ENCODE results near the gene AGBL1. TPM values are rescaled to one million over a fixed set of nuclear protein-coding genes. Genes with fewer than 3 reads are reported as not detected.
"Not testable (repeated sequence)": the region's sequence is repeated elsewhere in the genome, so short reads cannot be mapped to it uniquely, and the experiment has no call there.

Gene AGBL1
- total and polyA plus RNA-seq, 2 donors, result 1.5 TPM; not detected in 1

DNA sequence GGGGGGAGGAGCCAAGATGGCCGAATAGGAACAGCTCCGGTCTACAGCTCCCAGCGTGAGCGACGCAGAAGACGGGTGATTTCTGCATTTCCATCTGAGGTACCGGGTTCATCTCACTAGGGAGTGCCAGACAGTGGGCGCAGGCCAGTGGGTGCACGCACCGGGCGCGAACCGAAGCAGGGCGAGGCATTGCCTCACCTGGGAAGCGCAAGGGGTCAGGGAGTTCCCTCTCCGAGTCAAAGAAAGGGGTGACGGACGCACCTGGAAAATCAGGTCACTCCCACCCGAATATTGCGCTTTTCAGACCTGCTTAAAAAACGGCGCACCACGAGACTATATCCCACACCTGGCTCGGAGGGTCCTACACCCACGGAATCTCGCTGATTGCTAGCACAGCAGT is 448.4 kb downstream of the AGBL1 start:
- not testable (repeated sequence) for H3K27ac ChIP-seq (ENCODE audit: low read depth); DNase-seq (ENCODE audit: extremely low spot score); H3K4me3 ChIP-seq (ENCODE audit: low read depth, low read length); H3K36me3 ChIP-seq (ENCODE audit: insufficient read depth); H3K4me1 ChIP-seq (ENCODE audit: insufficient read depth)
- WGBS, result 85% methylated on average over 26 of the region's 26 CpGs

DNA sequence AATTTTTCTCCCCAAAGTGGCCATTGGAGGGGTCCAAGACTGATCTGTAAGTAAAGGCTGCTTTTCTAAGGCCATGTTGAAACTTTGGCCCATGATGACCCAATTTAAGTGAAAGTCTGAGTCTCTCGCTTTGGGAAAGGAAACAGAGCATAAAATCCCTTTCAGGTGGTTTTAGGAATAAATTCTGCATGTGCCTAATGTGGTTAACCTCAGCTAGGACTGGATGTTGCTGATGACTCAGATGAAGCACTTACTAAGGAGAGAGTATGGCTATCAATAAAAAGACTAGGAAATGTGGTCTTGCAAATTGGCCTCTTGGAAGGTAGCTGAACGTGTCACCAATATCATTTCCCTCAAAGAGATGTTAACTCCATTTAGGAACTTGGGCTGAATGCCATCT is 458.5 kb downstream of the AGBL1 start:
- H3K27ac ChIP-seq (ENCODE audit: low read depth), result no peak overlapping the region
- no peak for DNase-seq (ENCODE audit: extremely low spot score)
- no peaks in the 10 kb centered on the region for H3K4me1 ChIP-seq (ENCODE audit: insufficient read depth)
- no peak overlapping the region for H3K4me3 ChIP-seq (ENCODE audit: low read depth, low read length)
- H3K36me3 ChIP-seq (ENCODE audit: insufficient read depth), result no peaks in the 10 kb centered on the region
- WGBS, result 85% methylated on average over 2 of the region's 2 CpGs

DNA sequence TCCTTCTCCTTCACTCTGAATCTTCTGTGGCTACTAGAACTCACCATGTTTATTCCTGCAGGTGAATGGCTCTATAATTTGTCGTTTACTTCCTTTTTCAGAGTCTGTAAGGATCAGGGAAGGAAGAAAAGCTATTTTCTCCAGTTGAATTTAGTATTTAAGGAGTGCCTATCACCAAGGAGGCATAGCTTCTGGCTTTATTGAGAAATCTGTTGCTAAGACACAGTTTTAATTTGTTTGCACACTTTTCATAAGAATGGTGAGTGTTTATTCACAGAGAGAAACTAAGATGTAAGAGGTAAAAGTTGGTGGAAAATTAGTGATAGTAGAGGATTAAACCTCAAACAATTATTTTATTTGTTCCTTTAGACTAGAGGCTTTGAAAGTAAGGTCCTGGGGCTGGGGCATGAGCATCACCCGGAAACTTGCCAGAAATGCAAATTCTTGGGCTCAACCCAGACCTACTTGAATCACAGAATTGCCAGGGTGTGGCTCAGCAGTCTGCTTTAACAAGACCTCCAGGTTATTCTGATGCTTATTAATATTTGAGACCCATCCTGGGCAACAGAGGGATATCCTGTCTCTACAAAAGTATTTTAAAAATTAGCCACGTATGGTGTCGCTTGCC is 461.3 kb downstream of the AGBL1 start:
- no peak for DNase-seq (ENCODE audit: extremely low spot score)
- Histone ChIP-seq H3K36me3 (ENCODE audit: insufficient read depth) (no peaks in the 10 kb centered on the region), H3K27ac (ENCODE audit: low read depth) (no peak overlapping the region), H3K4me1 (ENCODE audit: insufficient read depth) (no peaks in the 10 kb centered on the region), H3K4me3 (ENCODE audit: low read depth, low read length) (no peak overlapping the region)
- 64% methylated on average over 4 of the region's 4 CpGs for WGBS

DNA sequence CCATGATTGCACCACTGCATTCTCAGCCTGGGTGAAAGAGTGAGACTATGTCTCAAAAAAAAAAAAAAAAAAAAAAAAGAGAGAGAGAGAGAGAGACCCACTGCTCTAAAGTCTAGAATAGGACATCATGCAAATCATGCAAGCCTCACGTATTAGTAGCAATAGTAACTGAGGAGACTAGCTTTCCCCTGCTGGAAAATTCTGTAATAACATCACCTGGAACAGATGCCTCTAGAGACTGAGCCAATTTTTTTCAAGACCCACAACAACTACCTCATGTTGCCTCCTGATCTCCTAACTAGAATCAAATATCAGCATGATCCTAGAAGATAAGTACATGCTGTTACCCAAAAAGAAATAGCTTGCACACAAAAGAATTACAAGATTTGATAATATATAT is 461.9 kb downstream of the AGBL1 start:
- DNase-seq (ENCODE audit: extremely low spot score), result no peak
- Histone ChIP-seq H3K4me3 (ENCODE audit: low read depth, low read length) (no peak overlapping the region), H3K36me3 (ENCODE audit: insufficient read depth) (no peaks in the 10 kb centered on the region), H3K4me1 (ENCODE audit: insufficient read depth) (no peaks in the 10 kb centered on the region), H3K27ac (ENCODE audit: low read depth) (no peak overlapping the region)
- 57% methylated on average over 1 of the region's 1 CpG for WGBS

DNA sequence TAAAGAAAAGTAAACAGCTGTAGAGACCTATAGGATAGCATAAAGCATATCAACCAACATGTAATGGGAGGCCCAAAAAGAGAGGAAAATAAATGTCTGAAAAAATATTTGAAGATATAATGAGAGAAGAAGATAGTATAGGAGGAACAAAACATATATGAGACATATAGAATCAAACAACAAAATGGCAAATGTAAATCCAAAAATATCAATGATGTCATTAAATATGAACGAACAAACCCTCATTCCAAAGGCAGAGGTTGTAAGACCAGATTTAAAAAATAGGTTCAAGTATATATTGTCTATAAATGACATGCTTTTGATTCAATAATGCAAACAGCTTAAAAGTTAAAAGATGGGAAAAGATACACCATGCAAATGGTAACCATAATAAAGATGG is 470.4 kb downstream of the AGBL1 start:
- no peaks in the 10 kb centered on the region for H3K36me3 ChIP-seq (ENCODE audit: insufficient read depth)
- H3K27ac ChIP-seq (ENCODE audit: low read depth), result no peak overlapping the region
- no peak overlapping the region for H3K4me3 ChIP-seq (ENCODE audit: low read depth, low read length)
- 78% methylated on average over 1 of the region's 1 CpG for WGBS
- H3K4me1 ChIP-seq (ENCODE audit: insufficient read depth), result no peaks in the 10 kb centered on the region
- no peak for DNase-seq (ENCODE audit: extremely low spot score)

DNA sequence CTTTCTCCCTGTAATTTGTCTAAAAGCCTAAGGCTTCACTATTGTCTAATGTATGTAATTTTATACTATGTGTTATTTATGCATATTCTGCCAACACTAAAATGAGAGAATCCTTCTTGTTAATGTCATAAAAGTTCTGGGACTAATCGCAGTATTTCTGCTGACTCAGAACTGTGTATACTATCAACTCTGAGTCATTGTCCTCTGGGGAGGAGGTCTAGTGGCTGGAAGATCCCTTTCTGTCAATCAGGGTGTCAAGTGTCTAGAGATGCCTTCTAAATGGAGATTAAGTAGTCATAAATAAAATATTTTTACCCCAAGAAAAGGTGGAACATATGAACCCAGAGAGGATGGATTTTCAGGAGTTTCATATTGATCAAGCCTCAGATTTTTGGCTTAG is 473.4 kb downstream of the AGBL1 start:
- Histone ChIP-seq H3K4me1 (ENCODE audit: insufficient read depth) (no peaks in the 10 kb centered on the region), H3K36me3 (ENCODE audit: insufficient read depth) (no peaks in the 10 kb centered on the region), H3K4me3 (ENCODE audit: low read depth, low read length) (no peak overlapping the region), H3K27ac (ENCODE audit: low read depth) (no peak overlapping the region)
- DNase-seq (ENCODE audit: extremely low spot score), result no peak
- 34% methylated on average over 1 of the region's 1 CpG for WGBS

DNA sequence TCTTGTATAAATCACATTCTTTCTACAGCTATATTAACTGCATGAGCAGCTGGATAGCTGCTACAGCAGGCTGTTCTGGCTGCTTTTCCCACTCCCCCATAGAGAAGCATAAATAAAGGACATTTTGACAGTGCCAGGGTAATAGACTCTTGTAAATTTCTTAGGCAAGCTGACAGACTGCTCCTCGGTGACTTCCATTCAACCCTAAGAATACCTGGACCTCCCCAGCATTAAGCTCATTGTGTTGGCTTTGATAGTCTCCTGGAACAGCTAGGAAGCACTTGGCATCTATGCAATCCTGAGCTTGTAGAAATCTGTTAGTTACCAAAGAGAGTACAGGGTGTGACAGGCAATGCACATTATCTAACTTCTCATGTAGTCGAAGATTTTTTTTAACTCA is 475.4 kb downstream of the AGBL1 start:
- Histone ChIP-seq H3K4me3 (ENCODE audit: low read depth, low read length) (no peak overlapping the region), H3K4me1 (ENCODE audit: insufficient read depth) (no peaks in the 10 kb centered on the region), H3K27ac (ENCODE audit: low read depth) (no peak overlapping the region), H3K36me3 (ENCODE audit: insufficient read depth) (no peaks in the 10 kb centered on the region)
- DNase-seq (ENCODE audit: extremely low spot score), result peak; percentile 55
- 19% methylated on average over 2 of the region's 2 CpGs for WGBS

DNA sequence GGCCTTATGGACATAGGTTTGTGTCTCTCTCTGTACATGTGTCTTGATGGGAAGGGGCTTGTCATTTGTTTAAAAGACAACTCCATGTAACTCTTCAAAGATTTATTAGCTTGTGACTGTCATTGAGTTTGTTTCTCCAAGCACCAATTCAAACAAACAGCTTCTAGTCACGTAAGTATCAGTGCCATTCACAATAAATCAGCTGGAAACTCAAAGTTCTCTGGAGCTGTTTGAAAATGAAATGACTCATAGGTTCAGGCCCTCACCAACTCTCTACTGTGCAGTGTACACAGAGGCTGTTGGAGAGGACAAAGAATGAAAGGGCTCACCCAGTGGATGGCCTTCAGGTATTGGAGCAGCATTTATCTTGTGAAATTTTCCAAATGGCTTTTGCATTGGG is 476.3 kb downstream of the AGBL1 start:
- no peak overlapping the region for H3K4me3 ChIP-seq (ENCODE audit: low read depth, low read length)
- DNase-seq (ENCODE audit: extremely low spot score), result no peak
- H3K27ac ChIP-seq (ENCODE audit: low read depth), result no peak overlapping the region
- no peaks in the 10 kb centered on the region for H3K36me3 ChIP-seq (ENCODE audit: insufficient read depth)
- H3K4me1 ChIP-seq (ENCODE audit: insufficient read depth), result no peaks in the 10 kb centered on the region
- 47% methylated on average over 1 of the region's 1 CpG for WGBS

DNA sequence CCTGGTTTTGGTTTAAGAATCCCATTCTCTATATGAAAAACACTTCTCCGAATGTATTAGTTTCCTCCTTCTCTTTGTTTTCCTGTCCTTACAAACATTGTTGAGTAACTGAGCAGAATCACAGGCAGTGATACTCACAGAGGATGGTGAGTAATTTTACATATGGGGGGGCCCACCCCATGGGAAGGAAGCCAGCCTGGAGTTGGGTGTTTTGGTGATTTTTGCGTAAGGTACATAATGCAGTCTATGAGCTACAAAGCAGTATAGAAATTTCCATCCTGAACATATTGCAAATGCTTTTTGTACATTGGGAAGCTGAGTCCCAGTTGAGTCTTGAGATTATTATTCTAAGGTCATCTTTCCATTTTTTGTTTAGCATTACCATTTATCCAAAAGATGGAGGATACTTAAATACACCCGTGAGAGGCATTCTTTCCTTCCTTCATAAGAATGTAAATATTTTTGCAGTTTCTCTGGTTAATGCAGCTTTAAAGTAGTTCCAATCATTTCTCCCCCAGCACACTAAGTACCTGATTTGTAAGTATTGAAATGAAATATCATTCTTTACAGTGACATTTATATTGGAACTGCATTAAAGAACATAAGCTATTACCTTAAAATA is 476.8 kb downstream of the AGBL1 start:
- 79% methylated on average over 3 of the region's 3 CpGs for WGBS
- H3K4me3 ChIP-seq (ENCODE audit: low read depth, low read length), result no peak overlapping the region
- no peaks in the 10 kb centered on the region for H3K36me3 ChIP-seq (ENCODE audit: insufficient read depth)
- H3K4me1 ChIP-seq (ENCODE audit: insufficient read depth), result no peaks in the 10 kb centered on the region
- no peak for DNase-seq (ENCODE audit: extremely low spot score)
- H3K27ac ChIP-seq (ENCODE audit: low read depth), result no peak overlapping the region

DNA sequence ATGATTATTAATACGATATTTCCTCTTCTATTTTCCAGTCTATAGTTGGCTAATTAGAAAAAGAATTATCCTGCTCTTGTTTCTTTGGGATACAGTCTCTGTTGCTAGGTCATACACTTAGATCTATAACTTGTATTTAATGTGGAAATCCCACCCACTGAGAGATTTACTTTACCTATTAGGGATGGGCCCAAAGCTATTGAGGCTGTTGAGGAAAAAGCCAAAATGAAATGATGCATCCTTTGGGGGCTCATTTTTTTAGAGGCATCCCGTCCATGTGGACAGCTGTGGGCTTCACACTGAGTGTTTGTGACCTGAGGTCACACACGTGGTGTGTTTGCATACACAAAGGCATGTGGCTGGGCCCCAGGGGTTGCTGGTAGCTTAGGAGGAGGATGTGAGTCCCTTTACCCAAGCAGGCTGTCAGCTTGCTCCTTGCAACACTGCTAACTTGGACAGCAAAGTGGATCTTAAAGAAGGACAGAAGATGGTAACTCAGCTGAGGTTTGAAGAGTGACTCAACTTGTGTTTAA is 477.4 kb downstream of the AGBL1 start:
- no peak for DNase-seq (ENCODE audit: extremely low spot score)
- Histone ChIP-seq H3K4me3 (ENCODE audit: low read depth, low read length) (no peak overlapping the region), H3K4me1 (ENCODE audit: insufficient read depth) (no peaks in the 10 kb centered on the region), H3K27ac (ENCODE audit: low read depth) (no peak overlapping the region), H3K36me3 (ENCODE audit: insufficient read depth) (no peaks in the 10 kb centered on the region)
- 64% methylated on average over 3 of the region's 3 CpGs for WGBS

DNA sequence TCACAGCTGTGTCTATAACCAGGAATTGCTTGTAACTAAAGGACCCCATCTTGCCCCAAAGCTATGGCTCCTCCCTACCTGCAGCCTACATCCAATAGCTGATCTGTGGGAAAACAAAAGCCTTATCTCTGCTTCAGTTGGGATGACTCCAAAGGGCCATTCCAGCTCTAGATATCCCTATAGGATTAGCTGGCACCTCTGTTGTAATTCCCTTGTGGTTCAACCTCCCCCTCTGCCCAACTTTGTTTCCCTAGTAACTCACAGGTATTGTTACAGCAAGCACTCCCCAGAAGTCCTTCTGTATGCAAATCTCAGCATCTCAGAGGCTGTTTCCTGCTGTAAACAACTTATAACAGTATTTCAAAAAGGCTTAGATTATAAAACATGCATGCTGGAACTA is 478.6 kb downstream of the AGBL1 start:
- DNase-seq (ENCODE audit: extremely low spot score), result no peak
- H3K4me3 ChIP-seq (ENCODE audit: low read depth, low read length), result no peak overlapping the region
- no peaks in the 10 kb centered on the region for H3K4me1 ChIP-seq (ENCODE audit: insufficient read depth)
- no peak overlapping the region for H3K27ac ChIP-seq (ENCODE audit: low read depth)
- H3K36me3 ChIP-seq (ENCODE audit: insufficient read depth), result no peaks in the 10 kb centered on the region

DNA sequence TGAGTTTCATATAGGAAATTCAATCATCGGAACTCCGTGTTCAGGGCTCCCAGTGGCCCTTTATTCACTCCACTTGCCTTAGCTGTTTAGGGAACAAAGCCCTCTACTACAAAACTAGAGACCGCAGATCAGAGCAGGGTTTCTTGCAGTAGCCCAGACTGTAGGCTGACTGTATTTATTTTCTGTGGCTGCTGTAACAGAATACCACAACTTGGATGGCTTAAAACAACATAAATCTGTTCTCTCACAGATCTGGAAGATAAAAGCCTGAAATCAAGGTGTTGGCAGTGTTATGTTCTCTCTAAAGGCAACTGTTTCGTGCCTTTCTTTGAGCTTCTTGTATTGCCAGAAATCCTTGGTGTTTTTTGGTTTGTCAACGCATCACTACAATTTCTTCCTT is 479.0 kb downstream of the AGBL1 start:
- H3K4me3 ChIP-seq (ENCODE audit: low read depth, low read length), result no peak overlapping the region
- WGBS, result 68% methylated on average over 5 of the region's 5 CpGs
- H3K27ac ChIP-seq (ENCODE audit: low read depth), result no peak overlapping the region
- H3K4me1 ChIP-seq (ENCODE audit: insufficient read depth), result no peaks in the 10 kb centered on the region
- no peaks in the 10 kb centered on the region for H3K36me3 ChIP-seq (ENCODE audit: insufficient read depth)
- no peak for DNase-seq (ENCODE audit: extremely low spot score)

DNA sequence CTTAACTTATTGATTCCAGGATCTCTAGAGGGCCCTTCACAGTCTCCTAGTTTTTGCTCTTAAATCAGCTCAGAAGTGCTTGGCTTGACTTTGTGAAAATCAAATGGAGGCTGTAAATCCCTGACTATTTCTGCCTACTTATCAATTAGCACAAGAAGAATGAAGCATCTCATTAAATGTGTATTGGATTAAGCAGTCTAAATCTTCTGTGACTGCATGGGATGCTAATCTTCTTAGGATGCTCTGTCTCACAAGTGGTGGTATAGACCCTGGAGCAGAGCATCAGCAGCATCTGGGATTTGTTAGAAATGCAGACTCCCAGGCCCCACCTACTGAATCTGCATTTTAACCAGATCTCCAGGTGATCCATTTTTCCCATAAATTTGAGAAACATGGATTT is 488.7 kb downstream of the AGBL1 start:
- H3K27ac ChIP-seq (ENCODE audit: low read depth), result no peak overlapping the region
- no peak overlapping the region for H3K4me3 ChIP-seq (ENCODE audit: low read depth, low read length)
- no peaks in the 10 kb centered on the region for H3K36me3 ChIP-seq (ENCODE audit: insufficient read depth)
- no peak for DNase-seq (ENCODE audit: extremely low spot score)
- H3K4me1 ChIP-seq (ENCODE audit: insufficient read depth), result no peaks in the 10 kb centered on the region

DNA sequence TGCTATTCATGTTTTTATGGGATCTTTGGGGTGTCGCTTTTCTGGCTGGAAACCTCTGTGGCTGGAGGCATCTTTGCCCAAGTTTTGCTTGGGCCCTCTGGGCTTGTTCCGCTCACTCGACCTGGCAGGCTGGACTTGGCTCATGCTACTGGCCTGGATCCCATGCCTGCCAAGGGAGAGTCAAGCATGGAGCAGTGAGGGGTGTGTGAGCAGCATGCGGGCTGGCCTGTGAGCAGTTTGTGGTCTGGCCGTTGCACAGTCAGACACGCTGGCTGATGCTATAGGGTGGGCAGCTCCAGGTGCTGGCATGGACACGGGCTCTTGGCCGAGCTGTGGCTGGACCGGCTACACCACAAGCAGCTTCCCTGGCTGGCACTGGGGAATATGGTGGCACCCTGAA is 491.1 kb downstream of the AGBL1 start:
- no peak for DNase-seq (ENCODE audit: extremely low spot score)
- H3K4me1 ChIP-seq (ENCODE audit: insufficient read depth), result no peaks in the 10 kb centered on the region
- H3K4me3 ChIP-seq (ENCODE audit: low read depth, low read length), result no peak overlapping the region
- H3K36me3 ChIP-seq (ENCODE audit: insufficient read depth), result no peaks in the 10 kb centered on the region
- 88% methylated on average over 9 of the region's 9 CpGs for WGBS
- no peak overlapping the region for H3K27ac ChIP-seq (ENCODE audit: low read depth)

Measured in urinary bladder (tissue), 4 donors.